ENCODE results near the gene ELP5. TPM values are rescaled to one million over a fixed set of nuclear protein-coding genes. Genes with fewer than 3 reads are reported as not detected.

Gene ELP5
- total RNA-seq, 1 experiment from 2014 or later: 49.6 TPM

DNA sequence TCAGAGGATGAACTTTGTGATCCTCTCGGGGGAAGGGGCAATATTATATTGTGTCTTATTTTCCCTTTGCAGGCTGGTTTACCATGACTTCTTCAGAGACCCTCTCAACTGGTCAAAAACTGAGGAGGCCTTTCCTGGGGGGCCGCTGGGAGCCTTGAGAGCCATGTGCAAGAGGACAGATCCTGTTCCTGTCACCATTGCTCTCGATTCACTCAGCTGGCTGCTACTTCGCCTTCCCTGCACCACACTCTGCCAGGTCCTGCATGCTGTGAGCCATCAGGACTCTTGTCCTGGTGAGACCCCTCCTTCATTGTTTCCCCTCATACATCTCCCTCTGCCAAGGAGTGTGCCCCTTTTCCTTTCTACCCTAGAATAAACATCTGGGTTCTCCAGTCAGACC is 2.5 kb downstream of the ELP5 start:
- Histone ChIP-seq H3K9me3 (ENCODE audit: control insufficient read depth, low read depth, low read length) (no peaks in the 10 kb centered on the region), H2AFZ (ENCODE audit: low read length) (no peak overlapping the region), H3K27me3 (ENCODE audit: insufficient read depth, low read length) (no peaks in the 10 kb centered on the region), H2BK120ac (ENCODE audit: low read depth, low read length, poor library complexity, severe bottlenecking) (no peak overlapping the region), H2AK5ac (ENCODE audit: insufficient read length, low read length) (no peak overlapping the region), H3K4ac (ENCODE audit: low read depth, low read length) (no peak overlapping the region), H4K8ac (replicated peaks; ENCODE audit: insufficient read length, low read depth, low read length) (no peak overlapping the region), H3K27ac (ENCODE audit: insufficient read length, low read depth, low read length) (no peak overlapping the region), H2BK12ac (ENCODE audit: insufficient read length, low read depth, low read length) (no peak overlapping the region), H3K79me2 (ENCODE audit: insufficient read depth, low read length) (peaks cover 16% of the 10 kb centered on the region; the same call in 1 of the 2 replicates), H3K18ac (ENCODE audit: insufficient read length, low read depth, low read length) (no peak overlapping the region), H3K9ac (ENCODE audit: extremely low read depth, insufficient read length, low read length) (no peak overlapping the region), H4K20me1 (ENCODE audit: control insufficient read depth, insufficient read depth, insufficient read length) (no peaks in the 10 kb centered on the region), H3K56ac (ENCODE audit: insufficient read length, low read depth, low read length) (no peak overlapping the region), H3K14ac (ENCODE audit: insufficient read depth, low read length) (no peak overlapping the region), H4K91ac (ENCODE audit: insufficient read length, low read depth, low read length) (no peak overlapping the region), H3K4me1 (ENCODE audit: insufficient read depth, low read length) (no peaks in the 10 kb centered on the region; the same call in 1 of the 2 replicates), H3K23ac (ENCODE audit: insufficient read length, low read depth, low read length) (no peak overlapping the region), H3K23me2 (ENCODE audit: insufficient read length, low read depth, low read length, poor library complexity, severe bottlenecking) (peaks cover 6% of the 10 kb centered on the region), H2BK20ac (ENCODE audit: low read depth, low read length, poor library complexity, severe bottlenecking) (no peak overlapping the region), H4K5ac (ENCODE audit: insufficient read length, low read depth, low read length) (no peak overlapping the region), H2BK5ac (ENCODE audit: insufficient read length, low read length) (no peak overlapping the region), H3T11ph (ENCODE audit: low read length) (no peak overlapping the region), H3K79me1 (ENCODE audit: insufficient read depth, low read depth, low read length, poor library complexity, severe bottlenecking) (peaks cover 4% of the 10 kb centered on the region), H3K4me2 (ENCODE audit: insufficient read depth, insufficient read length, low read length) (no peak overlapping the region), H2BK15ac (ENCODE audit: low read depth, low read length) (no peak overlapping the region)
- H3K27ac Mint-ChIP-seq: no peak overlapping the region; a peak in 1 of 7 replicates
- WGBS (ENCODE audit: extremely low coverage, insufficient read length, low lambda C conversion rate): no CpG with 5 or more reads among the region's 4 CpGs
- H3K27me3 Mint-ChIP-seq (ENCODE audit: low read depth): no peaks in the 10 kb centered on the region; the same call in 1 of the 2 replicates
- TF ChIP-seq, protein P1, sequence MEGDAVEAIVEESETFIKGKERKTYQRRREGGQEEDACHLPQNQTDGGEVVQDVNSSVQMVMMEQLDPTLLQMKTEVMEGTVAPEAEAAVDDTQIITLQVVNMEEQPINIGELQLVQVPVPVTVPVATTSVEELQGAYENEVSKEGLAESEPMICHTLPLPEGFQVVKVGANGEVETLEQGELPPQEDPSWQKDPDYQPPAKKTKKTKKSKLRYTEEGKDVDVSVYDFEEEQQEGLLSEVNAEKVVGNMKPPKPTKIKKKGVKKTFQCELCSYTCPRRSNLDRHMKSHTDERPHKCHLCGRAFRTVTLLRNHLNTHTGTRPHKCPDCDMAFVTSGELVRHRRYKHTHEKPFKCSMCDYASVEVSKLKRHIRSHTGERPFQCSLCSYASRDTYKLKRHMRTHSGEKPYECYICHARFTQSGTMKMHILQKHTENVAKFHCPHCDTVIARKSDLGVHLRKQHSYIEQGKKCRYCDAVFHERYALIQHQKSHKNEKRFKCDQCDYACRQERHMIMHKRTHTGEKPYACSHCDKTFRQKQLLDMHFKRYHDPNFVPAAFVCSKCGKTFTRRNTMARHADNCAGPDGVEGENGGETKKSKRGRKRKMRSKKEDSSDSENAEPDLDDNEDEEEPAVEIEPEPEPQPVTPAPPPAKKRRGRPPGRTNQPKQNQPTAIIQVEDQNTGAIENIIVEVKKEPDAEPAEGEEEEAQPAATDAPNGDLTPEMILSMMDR (conservative IDR thresholded peaks at IDR 0.05): no peak
- H3K9me3 Mint-ChIP-seq: no peaks in the 10 kb centered on the region
- DNase-seq: no peak
- H3K36me3 Mint-ChIP-seq (ENCODE audit: insufficient read depth in 1 of 3, low read depth in 3 of 3): peaks cover 25 to 54% (median 52%) of the 10 kb centered on the region in 3 experiments
- peak overlapping the region in 1 of 2 experiments; percentile 27; a peak in 1 of 5 replicates for H3K4me3 Mint-ChIP-seq
- H3K4me1 Mint-ChIP-seq: peaks cover 18 to 26% of the 10 kb centered on the region in 2 experiments
